H9 (cell line): Measurements from ENCODE around the gene DMRT1. TPM values are rescaled to one million over a fixed set of nuclear protein-coding genes. Genes with fewer than 3 reads are reported as not detected.

Experiments
- DNase-seq: peaks from one replicate; pipeline ENCODE4 v3.0.0-alpha.2; 2017
- H2AFZ ChIP-seq: one replicate; pipeline ENCODE4 v1.6.1; 2013; ENCODE audit warnings: mild to moderate bottlenecking, low read length, control low read depth, moderate library complexity
- H2AK5ac ChIP-seq: 2 replicates; pipeline ENCODE4 v1.6.1; 2013; ENCODE audit warnings: low read length, control low read depth, mixed read lengths; ENCODE audit not compliant: insufficient read length
- H2BK120ac ChIP-seq: one replicate; pipeline ENCODE4 v1.6.1; 2013; ENCODE audit warnings: low read depth, mild to moderate bottlenecking, low read length, control low read depth, inconsistent platforms; ENCODE audit not compliant: poor library complexity, severe bottlenecking
- H2BK12ac ChIP-seq: 2 replicates; pipeline ENCODE4 v1.6.1; 2013; ENCODE audit warnings: low read length, control low read depth, mixed read lengths, low read depth; ENCODE audit not compliant: insufficient read length
- H2BK15ac ChIP-seq: 2 replicates; pipeline ENCODE4 v1.6.1; 2013; ENCODE audit warnings: low read depth, low read length, control low read depth
- H2BK20ac ChIP-seq: one replicate; pipeline ENCODE4 v1.6.1; 2013; ENCODE audit warnings: low read depth, mild to moderate bottlenecking, low read length, control low read depth, inconsistent platforms; ENCODE audit not compliant: poor library complexity, severe bottlenecking
- H2BK5ac ChIP-seq: 2 replicates; pipeline ENCODE4 v1.6.1; 2013; ENCODE audit warnings: low read length, control low read depth, mixed read lengths; ENCODE audit not compliant: insufficient read length
- H3K14ac ChIP-seq: 2 replicates; pipeline ENCODE4 v1.6.1; 2013; ENCODE audit warnings: low read length, control low read depth; ENCODE audit not compliant: insufficient read depth
- H3K18ac ChIP-seq: 2 replicates; pipeline ENCODE4 v1.6.1; 2013; ENCODE audit warnings: low read depth, mild to moderate bottlenecking, mixed read lengths, low read length, control low read depth; ENCODE audit not compliant: insufficient read length
- H3K23ac ChIP-seq: 2 replicates; pipeline ENCODE4 v1.6.1; 2013; ENCODE audit warnings: low read length, control low read depth, mixed read lengths, low read depth; ENCODE audit not compliant: insufficient read length
- H3K23me2 ChIP-seq: 2 replicates; pipeline ENCODE4 v1.6.1; 2013; ENCODE audit warnings: low read depth, mild to moderate bottlenecking, mixed read lengths, low read length, control low read depth; ENCODE audit not compliant: insufficient read length, poor library complexity, severe bottlenecking
- H3K27ac ChIP-seq: 2 replicates; pipeline ENCODE4 v1.5.1; 2013; ENCODE audit warnings: low read length, control low read depth, mixed read lengths, low read depth; ENCODE audit not compliant: insufficient read length
- H3K27me3 ChIP-seq: 2 replicates; pipeline ENCODE4 v1.6.1; 2013; ENCODE audit warnings: low read length, control low read depth, inconsistent platforms; ENCODE audit not compliant: insufficient read depth
- H3K4ac ChIP-seq: 2 replicates; pipeline ENCODE4 v1.6.1; 2013; ENCODE audit warnings: low read depth, mild to moderate bottlenecking, control low read depth, inconsistent platforms, low read length, moderate library complexity
- H3K4me1 ChIP-seq: 2 replicates; pipeline ENCODE4 v1.6.1; 2013; ENCODE audit warnings: low read length, control low read depth, inconsistent platforms; ENCODE audit not compliant: insufficient read depth
- H3K4me2 ChIP-seq: 2 replicates; pipeline ENCODE4 v1.6.1; 2013; ENCODE audit warnings: low read length, control low read depth, mixed read lengths; ENCODE audit not compliant: insufficient read length, insufficient read depth
- H3K56ac ChIP-seq: 2 replicates; pipeline ENCODE4 v1.6.1; 2013; ENCODE audit warnings: low read depth, mild to moderate bottlenecking, mixed read lengths, low read length, control low read depth; ENCODE audit not compliant: insufficient read length
- H3K79me1 ChIP-seq: 2 replicates; pipeline ENCODE4 v1.6.1; 2013; ENCODE audit warnings: low read depth, mild to moderate bottlenecking, moderate library complexity, low read length, control low read depth, inconsistent platforms; ENCODE audit not compliant: insufficient read depth, poor library complexity, severe bottlenecking
- H3K79me2 ChIP-seq: 2 replicates; pipeline ENCODE4 v1.6.1; 2013; ENCODE audit warnings: low read length, control low read depth, inconsistent platforms; ENCODE audit not compliant: insufficient read depth
- H3K9ac ChIP-seq: 2 replicates; pipeline ENCODE4 v1.6.1; 2013; ENCODE audit warnings: low read length, control low read depth, mixed read lengths; ENCODE audit not compliant: insufficient read length; ENCODE audit errors: extremely low read depth
- H3K9me3 ChIP-seq: one replicate; pipeline ENCODE4 v1.6.1; 2013; ENCODE audit warnings: low read depth, low read length, inconsistent platforms; ENCODE audit not compliant: control insufficient read depth
- H3T11ph ChIP-seq: one replicate; pipeline ENCODE4 v1.6.1; 2013; ENCODE audit warnings: mild to moderate bottlenecking, low read length, control low read depth, inconsistent platforms
- H4K20me1 ChIP-seq: one replicate; pipeline ENCODE4 v1.6.1; 2013; ENCODE audit not compliant: control insufficient read depth, insufficient read length, insufficient read depth
- H4K5ac ChIP-seq: 2 replicates; pipeline ENCODE4 v1.6.1; 2013; ENCODE audit warnings: low read depth, mild to moderate bottlenecking, mixed read lengths, low read length, control low read depth; ENCODE audit not compliant: insufficient read length
- H4K8ac ChIP-seq: replicated peaks from 2 replicates; pipeline ENCODE4 v1.6.1; 2013; ENCODE audit warnings: low read length, control low read depth, mixed read lengths, low read depth; ENCODE audit not compliant: insufficient read length
- H4K91ac ChIP-seq: 2 replicates; pipeline ENCODE4 v1.6.1; 2013; ENCODE audit warnings: low read depth, mild to moderate bottlenecking, moderate library complexity, mixed read lengths, low read length, control low read depth; ENCODE audit not compliant: insufficient read length
- H3K27ac Mint-ChIP-seq, 3 experiments: 2 replicates in 2 of 3; 3 replicates in 1 of 3; pipeline ENCODE4 v1.8.0; 2020 to 2021; ENCODE audit warnings: mixed read lengths in 3 of 3, mild to moderate bottlenecking in 1 of 3, moderate library complexity in 1 of 3
- H3K27me3 Mint-ChIP-seq: 2 replicates; pipeline ENCODE4 v1.8.0; 2021; ENCODE audit warnings: low read depth, mild to moderate bottlenecking, moderate library complexity, mixed read lengths
- H3K36me3 Mint-ChIP-seq, 3 experiments: 2 replicates in 2 of 3; 3 replicates in 1 of 3; pipeline ENCODE4 v1.8.0; 2020 to 2021; ENCODE audit warnings: low read depth in 3 of 3, mixed read lengths in 3 of 3; ENCODE audit not compliant: insufficient read depth in 1 of 3
- H3K4me1 Mint-ChIP-seq, 2 experiments: 2 replicates each; pipeline ENCODE4 v1.8.0; 2020; ENCODE audit warnings: mixed read lengths in 2 of 2
- H3K4me3 Mint-ChIP-seq, 2 experiments: 2 replicates in 1 of 2; 3 replicates in 1 of 2; pipeline ENCODE4 v1.8.0; 2020 to 2021; ENCODE audit warnings: mild to moderate bottlenecking in 2 of 2, mixed read lengths in 2 of 2, moderate library complexity in 1 of 2
- H3K9me3 Mint-ChIP-seq, 2 experiments: 2 replicates in 1 of 2; 3 replicates in 1 of 2; pipeline ENCODE4 v1.8.0; 2020; ENCODE audit warnings: mild to moderate bottlenecking in 2 of 2, mixed read lengths in 2 of 2, moderate library complexity in 1 of 2
- CTCF ChIP-seq: fragments of 200-600 bp; sonication (generic); conservative IDR thresholded peaks from 3 replicates; pipeline ENCODE4 v1.8.0; 2021; ENCODE audit warnings: antibody characterized with exemption, mild to moderate bottlenecking
- WGBS: extraction: QIAGEN DNeasy Blood & Tissue Kit; methylation state at CpG from one replicate; pipeline ENCODE4 v1.1.7; 2013; ENCODE audit warnings: missing lambda C conversion rate, low lambda C conversion rate, mixed read lengths; ENCODE audit not compliant: insufficient read length; ENCODE audit errors: extremely low coverage; 5-methylcytosine and 5-hydroxymethylcytosine counted together
- total RNA-seq: library from RNA; stranded (reverse); gene quantifications from 2 replicates; pipeline ENCODE4 v1.2.1, GENCODE V29; 2021

Gene DMRT1
- total RNA-seq, 1 experiment from 2014 or later: not detected

DNA sequence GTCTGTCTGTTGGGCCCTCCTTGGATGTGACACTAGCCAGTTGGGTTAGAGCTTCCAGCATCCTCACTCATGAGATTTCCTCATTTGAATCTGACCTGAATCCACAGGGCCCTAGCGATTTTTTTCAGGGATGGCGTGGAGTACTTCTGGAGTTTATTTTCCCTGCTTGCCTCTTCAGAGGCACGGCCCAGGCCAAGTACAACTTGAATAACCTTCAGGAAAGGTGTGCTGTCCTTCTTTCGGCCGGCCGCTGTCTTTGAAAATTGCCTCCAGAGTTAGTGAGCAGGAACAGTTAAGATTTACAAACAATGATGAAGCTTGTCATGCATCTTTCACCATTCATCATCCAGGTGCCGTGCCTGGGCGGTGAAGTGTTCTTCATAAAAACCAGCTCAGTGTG, 85.5 kb downstream of the DMRT1 start:
- Histone ChIP-seq H3K79me1 (no peaks in the 10 kb centered on the region), H2BK20ac (no peak overlapping the region), H3K9ac (no peak overlapping the region), H3K79me2 (no peaks in the 10 kb centered on the region), H3K27me3 (no peaks in the 10 kb centered on the region), H3K27ac (no peak overlapping the region), H3K23ac (no peak overlapping the region), H3K4me1 (no peaks in the 10 kb centered on the region; the same call in 1 of the 2 replicates), H3T11ph (no peak overlapping the region), H3K18ac (no peak overlapping the region), H2BK12ac (no peak overlapping the region), H4K20me1 (no peaks in the 10 kb centered on the region), H3K4ac (no peak overlapping the region), H4K5ac (no peak overlapping the region), H3K56ac (no peak overlapping the region), H4K8ac (no peak overlapping the region), H2BK120ac (no peak overlapping the region), H2AK5ac (no peak overlapping the region), H3K14ac (no peak overlapping the region), H2BK5ac (no peak overlapping the region), H3K9me3 (no peaks in the 10 kb centered on the region), H3K23me2 (no peaks in the 10 kb centered on the region), H2BK15ac (no peak overlapping the region), H2AFZ (no peak overlapping the region), H3K4me2 (no peak overlapping the region), H4K91ac (no peak overlapping the region)
- TF ChIP-seq CTCF: no peak
- DNase-seq: no peak
- no peak overlapping the region for H3K4me3 Mint-ChIP-seq
- H3K36me3 Mint-ChIP-seq: peaks cover 0 to 2% (median 0%) of the 10 kb centered on the region in 3 experiments; a peak in 1 of 7 replicates
- H3K27me3 Mint-ChIP-seq: no peaks in the 10 kb centered on the region
- no peaks in the 10 kb centered on the region for H3K4me1 Mint-ChIP-seq
- WGBS: no CpG with 5 or more reads among the region's 8 CpGs
- H3K9me3 Mint-ChIP-seq: peaks cover 0 to 1% of the 10 kb centered on the region in 2 experiments; a peak in 2 of 5 replicates
- no peak overlapping the region for H3K27ac Mint-ChIP-seq
